Measurements from ENCODE around the gene DSCAM.

- TF ChIP-seq EZH2 (IDR thresholded peaks at IDR 0.05; ENCODE audit: insufficient read depth, poor library complexity, severe bottlenecking) (no peak), EZH2phosphoT487 (IDR thresholded peaks at IDR 0.05; ENCODE audit: insufficient read depth, low read depth) (no peak)
These were observed 844.0 kb downstream of the DSCAM start for GRCh38 chr21:40002978-40003377.
